ENCODE results near the gene CCDC38. TPM values are rescaled to one million over a fixed set of nuclear protein-coding genes. Genes with fewer than 3 reads are reported as not detected.

Gene CCDC38
- total and polyA plus RNA-seq, 11 donors: 0.03 to 0.20 (median 0.08) TPM; not detected in 8

DNA sequence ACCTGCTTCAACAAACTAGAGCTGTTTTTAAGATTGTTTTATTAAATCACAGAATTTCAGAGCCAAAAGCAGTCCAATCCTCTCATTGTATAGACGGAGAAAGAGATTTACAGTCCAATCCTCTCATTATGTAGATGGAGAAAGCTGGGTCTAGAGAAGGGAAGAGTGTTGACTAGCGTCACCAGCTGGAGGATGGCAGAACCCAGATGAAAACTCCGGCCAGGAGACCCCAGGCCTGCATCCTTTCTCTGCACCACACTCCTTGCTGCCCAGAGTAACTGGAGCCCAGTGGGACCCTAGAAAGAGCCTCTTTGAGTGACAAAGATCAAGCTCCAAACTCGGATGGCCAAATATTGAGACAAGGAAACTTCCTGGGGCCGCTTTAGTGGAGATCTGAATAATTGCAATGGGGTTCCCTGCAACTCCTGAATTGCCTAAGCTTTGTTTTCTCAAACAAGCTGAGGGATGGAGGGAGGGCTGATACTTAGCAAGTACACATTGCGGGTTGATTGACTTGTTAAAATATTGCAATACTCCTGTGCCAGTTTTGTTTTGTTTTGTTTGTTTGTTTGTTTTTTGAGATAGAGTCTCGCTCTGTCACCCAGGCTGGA lies 13.2 kb upstream of the CCDC38 start:
- 84 to 94% (median 85%) methylated on average over 7 of the region's 7 CpGs for WGBS, 4 donors
- H3K4me3 ChIP-seq: no peak overlapping the region
- TF ChIP-seq POLR2A (IDR thresholded peaks at IDR 0.05): no peak
- peaks cover 0 to under 1% (median 0%) of the 10 kb centered on the region in 9 donors for H3K27me3 ChIP-seq
- no peak overlapping the region for H3K27ac ChIP-seq
- no peaks in the 10 kb centered on the region for H3K9me3 ChIP-seq
- DNase-seq (no peak), ATAC-seq (no peak)
- no peaks in the 10 kb centered on the region for H3K36me3 ChIP-seq
- no peaks in the 10 kb centered on the region for H3K4me1 ChIP-seq
- intact Hi-C loops (cut with DNase I): no loop called here

DNA sequence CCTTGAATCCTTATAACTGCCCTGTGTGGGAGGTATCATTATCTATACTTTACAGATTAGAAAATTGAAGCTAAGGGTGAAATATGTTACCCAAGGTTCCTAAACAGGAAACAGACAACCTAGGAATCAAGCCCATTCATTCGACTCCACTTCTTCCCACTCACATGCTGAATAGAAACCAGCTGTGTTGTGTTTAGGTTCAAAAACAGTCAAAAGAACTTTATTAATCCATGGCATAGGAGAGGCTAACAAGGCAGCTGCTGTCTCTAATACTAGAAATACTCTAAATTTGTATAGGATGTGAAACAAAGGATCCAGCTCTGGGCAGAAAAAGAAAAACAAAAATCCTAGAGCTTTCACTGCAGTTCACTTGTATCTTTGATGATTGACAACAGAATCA lies 10.6 kb upstream of the CCDC38 start:
- ATAC-seq (no peak), DNase-seq (no peak)
- no peaks in the 10 kb centered on the region for H3K9me3 ChIP-seq
- TF ChIP-seq POLR2A (IDR thresholded peaks at IDR 0.05): no peak
- TF ChIP-seq, protein P1, sequence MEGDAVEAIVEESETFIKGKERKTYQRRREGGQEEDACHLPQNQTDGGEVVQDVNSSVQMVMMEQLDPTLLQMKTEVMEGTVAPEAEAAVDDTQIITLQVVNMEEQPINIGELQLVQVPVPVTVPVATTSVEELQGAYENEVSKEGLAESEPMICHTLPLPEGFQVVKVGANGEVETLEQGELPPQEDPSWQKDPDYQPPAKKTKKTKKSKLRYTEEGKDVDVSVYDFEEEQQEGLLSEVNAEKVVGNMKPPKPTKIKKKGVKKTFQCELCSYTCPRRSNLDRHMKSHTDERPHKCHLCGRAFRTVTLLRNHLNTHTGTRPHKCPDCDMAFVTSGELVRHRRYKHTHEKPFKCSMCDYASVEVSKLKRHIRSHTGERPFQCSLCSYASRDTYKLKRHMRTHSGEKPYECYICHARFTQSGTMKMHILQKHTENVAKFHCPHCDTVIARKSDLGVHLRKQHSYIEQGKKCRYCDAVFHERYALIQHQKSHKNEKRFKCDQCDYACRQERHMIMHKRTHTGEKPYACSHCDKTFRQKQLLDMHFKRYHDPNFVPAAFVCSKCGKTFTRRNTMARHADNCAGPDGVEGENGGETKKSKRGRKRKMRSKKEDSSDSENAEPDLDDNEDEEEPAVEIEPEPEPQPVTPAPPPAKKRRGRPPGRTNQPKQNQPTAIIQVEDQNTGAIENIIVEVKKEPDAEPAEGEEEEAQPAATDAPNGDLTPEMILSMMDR (IDR thresholded peaks at IDR 0.05): no peak
- no peaks in the 10 kb centered on the region for H3K36me3 ChIP-seq
- no peak overlapping the region for H3K4me3 ChIP-seq
- H3K27ac ChIP-seq: no peak overlapping the region
- intact Hi-C loops (cut with DNase I): no loop called here
- peaks cover 0 to 3% (median 0%) of the 10 kb centered on the region in 9 donors for H3K27me3 ChIP-seq
- WGBS, 4 donors: 30 to 51% (median 49%) methylated on average over 1 of the region's 1 CpG
- H3K4me1 ChIP-seq: no peaks in the 10 kb centered on the region

DNA sequence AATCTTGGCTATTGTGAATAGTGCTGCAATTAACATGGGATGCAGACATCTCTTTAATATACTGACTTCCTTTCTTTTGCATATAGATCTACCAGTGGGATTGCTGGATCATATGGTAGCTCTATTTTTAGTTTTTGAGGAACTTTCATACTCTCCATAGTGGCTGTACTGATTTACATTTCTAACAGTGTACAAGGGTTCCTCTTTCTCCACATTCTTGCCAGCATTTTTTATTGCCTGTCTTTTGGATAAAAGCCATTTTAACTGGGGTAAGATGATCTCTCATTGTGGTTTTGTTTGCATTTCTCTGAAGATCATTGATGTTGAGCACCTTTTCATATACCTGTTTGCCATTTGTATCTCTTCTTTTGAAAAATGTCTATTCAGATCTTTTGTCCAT lies 9.1 kb upstream of the CCDC38 start:
- Histone ChIP-seq H3K9me3 (no peaks in the 10 kb centered on the region), H3K27ac (no peak overlapping the region), H3K4me3 (no peak overlapping the region), H3K27me3 (peaks cover 0 to 3% (median 0%) of the 10 kb centered on the region in 9 donors), H3K4me1 (no peaks in the 10 kb centered on the region), H3K36me3 (no peaks in the 10 kb centered on the region)
- DNase-seq: no peak
- TF ChIP-seq POLR2A (IDR thresholded peaks at IDR 0.05): no peak
- TF ChIP-seq, protein P1 (IDR thresholded peaks at IDR 0.05): no peak
- intact Hi-C loops (cut with DNase I): no loop called here
- no peak for ATAC-seq

GRCh38 chr12:95949477-95950206 lies 7.2 kb upstream of the CCDC38 start:
- Histone ChIP-seq H3K36me3 (no peaks in the 10 kb centered on the region), H3K27me3 (peaks cover 0 to 3% (median 0%) of the 10 kb centered on the region in 9 donors), H3K9me3 (no peaks in the 10 kb centered on the region), H3K27ac (no peak overlapping the region), H3K4me1 (no peaks in the 10 kb centered on the region), H3K4me3 (no peak overlapping the region)
- TF ChIP-seq, protein P1 (IDR thresholded peaks at IDR 0.05): no peak
- no peak for TF ChIP-seq POLR2A (IDR thresholded peaks at IDR 0.05)
- intact Hi-C loops (cut with DNase I): no loop called here
- DNase-seq: no peak
- WGBS, 4 donors: 61 to 66% (median 62%) methylated on average over 4 of the region's 4 CpGs
- no peak for ATAC-seq

Measured in heart left ventricle (tissue), 16 donors.